Measurements from ENCODE around the gene MXRA7.

DNA sequence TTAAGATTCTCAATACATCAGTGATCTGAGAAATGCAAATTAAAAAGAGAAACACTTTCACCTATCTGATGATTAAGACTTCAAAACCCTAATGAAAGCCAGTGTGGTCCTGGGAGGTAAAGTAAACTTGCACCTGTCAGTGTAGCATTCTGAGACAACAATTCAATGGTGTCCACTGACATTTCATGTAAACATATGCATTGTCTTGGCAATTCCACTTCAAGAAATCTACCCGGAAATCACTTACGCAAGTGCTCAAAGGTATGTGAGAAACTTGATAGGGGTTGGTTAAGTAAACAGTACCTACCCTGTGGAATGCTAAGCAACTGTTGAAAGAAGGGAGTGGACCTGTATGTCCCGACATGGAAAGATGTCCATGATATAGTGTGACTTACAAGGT is 69.3 kb downstream of the MXRA7 start:
- TF ChIP-seq POLR2A (IDR thresholded peaks at IDR 0.05), result no peak
- TF ChIP-seq, protein P1, sequence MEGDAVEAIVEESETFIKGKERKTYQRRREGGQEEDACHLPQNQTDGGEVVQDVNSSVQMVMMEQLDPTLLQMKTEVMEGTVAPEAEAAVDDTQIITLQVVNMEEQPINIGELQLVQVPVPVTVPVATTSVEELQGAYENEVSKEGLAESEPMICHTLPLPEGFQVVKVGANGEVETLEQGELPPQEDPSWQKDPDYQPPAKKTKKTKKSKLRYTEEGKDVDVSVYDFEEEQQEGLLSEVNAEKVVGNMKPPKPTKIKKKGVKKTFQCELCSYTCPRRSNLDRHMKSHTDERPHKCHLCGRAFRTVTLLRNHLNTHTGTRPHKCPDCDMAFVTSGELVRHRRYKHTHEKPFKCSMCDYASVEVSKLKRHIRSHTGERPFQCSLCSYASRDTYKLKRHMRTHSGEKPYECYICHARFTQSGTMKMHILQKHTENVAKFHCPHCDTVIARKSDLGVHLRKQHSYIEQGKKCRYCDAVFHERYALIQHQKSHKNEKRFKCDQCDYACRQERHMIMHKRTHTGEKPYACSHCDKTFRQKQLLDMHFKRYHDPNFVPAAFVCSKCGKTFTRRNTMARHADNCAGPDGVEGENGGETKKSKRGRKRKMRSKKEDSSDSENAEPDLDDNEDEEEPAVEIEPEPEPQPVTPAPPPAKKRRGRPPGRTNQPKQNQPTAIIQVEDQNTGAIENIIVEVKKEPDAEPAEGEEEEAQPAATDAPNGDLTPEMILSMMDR (IDR thresholded peaks at IDR 0.05), result no peak
- TF ChIP-seq POLR2AphosphoS5 (IDR thresholded peaks at IDR 0.05), result no peak
- TF ChIP-seq EP300 (IDR thresholded peaks at IDR 0.05), result no peak

All from sigmoid colon (tissue), 4 donors.